Measurements from ENCODE around the gene MRS2.
"Not testable (repeated sequence)": the region's sequence is repeated elsewhere in the genome, so short reads cannot be mapped to it uniquely, and the experiment has no call there.

The MRS2 gene

GRCh38 chr6:24359640-24360454 is 42.9 kb upstream of the MRS2 start:
- peak overlapping the region; percentile 24; the same call in 1 of the 2 replicates for H3K9ac ChIP-seq (ENCODE audit: low read length)
- H3K9me2 ChIP-seq (replicated peaks; ENCODE audit: insufficient read depth, low read length), result no peaks in the 10 kb centered on the region
- no peak overlapping the region for H3K27ac ChIP-seq (ENCODE audit: low read depth, low read length)
- peaks cover 12% of the 10 kb centered on the region; the same call in 1 of the 2 replicates for H3F3A ChIP-seq (ENCODE audit: insufficient read depth)
- H3K27me3 ChIP-seq (ENCODE audit: low read length), result no peaks in the 10 kb centered on the region
- peak overlapping the region; percentile 51 for H3K4me2 ChIP-seq (ENCODE audit: low read depth, low read length, poor library complexity, severe bottlenecking)
- H3K79me2 ChIP-seq (ENCODE audit: insufficient read depth, low read length), result no peaks in the 10 kb centered on the region
- H2AFZ ChIP-seq (ENCODE audit: low read depth, low read length, severe bottlenecking), result peak overlapping the region; percentile 78
- TF ChIP-seq CTCF (IDR thresholded peaks at IDR 0.05; ENCODE audit: insufficient read depth, low read length, poor library complexity, severe bottlenecking) (peak; percentile 99), EZH2phosphoT487 (conservative IDR thresholded peaks at IDR 0.05; ENCODE audit: low read length) (no peak)
- H4K20me1 ChIP-seq (ENCODE audit: low read depth, low read length), result 0 out of 2 replicates have a peak, but pooled peaks cover 3% of the 10 kb centered on the region
- H3K36me3 ChIP-seq (ENCODE audit: low read length), result no peaks in the 10 kb centered on the region
- H3K9me3 ChIP-seq (ENCODE audit: insufficient read depth, low read length), result no peaks in the 10 kb centered on the region
- peak overlapping the region; percentile 33 for H3K4me3 ChIP-seq (ENCODE audit: insufficient read depth, low read length, poor library complexity, severe bottlenecking)

GRCh38 chr6:24362363-24362762 is 40.4 kb upstream of the MRS2 start:
- H2AFZ ChIP-seq (ENCODE audit: low read depth, low read length, severe bottlenecking); H3K27ac ChIP-seq (ENCODE audit: low read depth, low read length); H3K9me3 ChIP-seq (ENCODE audit: insufficient read depth, low read length): not testable (repeated sequence)

GRCh38 chr6:24365103-24365633 is 37.6 kb upstream of the MRS2 start:
- H3K4me2 ChIP-seq (ENCODE audit: low read depth, low read length, poor library complexity, severe bottlenecking); H3K27me3 ChIP-seq (ENCODE audit: low read length); H3K27ac ChIP-seq (ENCODE audit: low read depth, low read length); H3K9me2 ChIP-seq (replicated peaks; ENCODE audit: insufficient read depth, low read length); H3K9ac ChIP-seq (ENCODE audit: low read length); H3K36me3 ChIP-seq (ENCODE audit: low read length); H4K20me1 ChIP-seq (ENCODE audit: low read depth, low read length); H3K79me2 ChIP-seq (ENCODE audit: insufficient read depth, low read length); H2AFZ ChIP-seq (ENCODE audit: low read depth, low read length, severe bottlenecking); H3K9me3 ChIP-seq (ENCODE audit: insufficient read depth, low read length); H3K4me3 ChIP-seq (ENCODE audit: insufficient read depth, low read length, poor library complexity, severe bottlenecking); H3F3A ChIP-seq (ENCODE audit: insufficient read depth): not testable (repeated sequence)

More at GRCh38 chr6:24362363-24362762, 40.4 kb upstream of the MRS2 start:
- not testable (repeated sequence) for H3K9me2 ChIP-seq (replicated peaks; ENCODE audit: insufficient read depth, low read length); H3K9ac ChIP-seq (ENCODE audit: low read length); H3K4me3 ChIP-seq (ENCODE audit: insufficient read depth, low read length, poor library complexity, severe bottlenecking); H4K20me1 ChIP-seq (ENCODE audit: low read depth, low read length); H3K36me3 ChIP-seq (ENCODE audit: low read length); H3K4me2 ChIP-seq (ENCODE audit: low read depth, low read length, poor library complexity, severe bottlenecking); H3K79me2 ChIP-seq (ENCODE audit: insufficient read depth, low read length); H3K27me3 ChIP-seq (ENCODE audit: low read length)
- H3F3A ChIP-seq (ENCODE audit: insufficient read depth), result peaks cover 12% of the 10 kb centered on the region; the same call in 1 of the 2 replicates

GRCh38 chr6:24374612-24375011 is 28.1 kb upstream of the MRS2 start:
- no peak overlapping the region for H3K4me3 ChIP-seq (ENCODE audit: insufficient read depth, low read length, poor library complexity, severe bottlenecking)
- TF ChIP-seq CTCF (IDR thresholded peaks at IDR 0.05; ENCODE audit: insufficient read depth, low read length, poor library complexity, severe bottlenecking), result no peak
- TF ChIP-seq EZH2phosphoT487 (conservative IDR thresholded peaks at IDR 0.05; ENCODE audit: low read length), result no peak
- no peaks in the 10 kb centered on the region for H3K9me3 ChIP-seq (ENCODE audit: insufficient read depth, low read length)
- H3K4me2 ChIP-seq (ENCODE audit: low read depth, low read length, poor library complexity, severe bottlenecking), result no peak overlapping the region
- no peaks in the 10 kb centered on the region for H3K79me2 ChIP-seq (ENCODE audit: insufficient read depth, low read length)
- no peaks in the 10 kb centered on the region for H3K27me3 ChIP-seq (ENCODE audit: low read length)
- no peak overlapping the region for H2AFZ ChIP-seq (ENCODE audit: low read depth, low read length, severe bottlenecking)
- no peak overlapping the region for H3K27ac ChIP-seq (ENCODE audit: low read depth, low read length)
- H3F3A ChIP-seq (ENCODE audit: insufficient read depth), result no peaks in the 10 kb centered on the region
- H4K20me1 ChIP-seq (ENCODE audit: low read depth, low read length), result no peaks in the 10 kb centered on the region
- no peaks in the 10 kb centered on the region for H3K36me3 ChIP-seq (ENCODE audit: low read length)
- no peaks in the 10 kb centered on the region for H3K9me2 ChIP-seq (replicated peaks; ENCODE audit: insufficient read depth, low read length)
- H3K9ac ChIP-seq (ENCODE audit: low read length), result no peak overlapping the region

Data from SU-DHL-6 (cell line).